PFSK-1 (cell line): Measurements from ENCODE around the gene RAP1GAP.

Experiments
- FOXP2 ChIP-seq: optimal IDR thresholded peaks from 2 replicates; pipeline ENCODE3; 2011; ENCODE audit warnings: borderline replicate concordance, control low read depth, inconsistent platforms; ENCODE audit not compliant: insufficient read depth; ENCODE audit errors: extremely low read length, extremely low read depth
- POLR2AphosphoS5 ChIP-seq: IDR thresholded peaks from 2 replicates; pipeline ENCODE4 v1.6.1; 2012; ENCODE audit warnings: low read depth, mild to moderate bottlenecking, control low read depth, low read length, moderate library complexity
- REST ChIP-seq, 2 experiments: IDR thresholded peaks; 2 replicates each; pipeline versions ENCODE4 v1.6.1 to v1.8.0; 2011 to 2012; ENCODE audit warnings: low read depth in 2 of 2, low read length in 2 of 2, control low read depth in 1 of 2, inconsistent platforms in 1 of 2, mild to moderate bottlenecking in 1 of 2, moderate library complexity in 1 of 2; ENCODE audit not compliant: insufficient read depth in 1 of 2
- SIN3A ChIP-seq: IDR thresholded peaks from 2 replicates; pipeline ENCODE4 v1.6.1; 2012; ENCODE audit warnings: mild to moderate bottlenecking, low read length, moderate library complexity, borderline replicate concordance; ENCODE audit not compliant: insufficient read depth
- TAF1 ChIP-seq: IDR thresholded peaks from 2 replicates; pipeline ENCODE4 v1.6.1; 2012; ENCODE audit warnings: low read length, control low read depth, borderline replicate concordance; ENCODE audit not compliant: insufficient read depth

Gene RAP1GAP

GRCh38 chr1:21663951-21664805 is 5.0 kb downstream of the RAP1GAP start:
- TF ChIP-seq TAF1 (no peak), REST (IDR thresholded peaks at IDR 0.05; ENCODE audit: insufficient read depth in 1 of 2, low read depth in 2 of 2, low read length in 2 of 2) (no peak), POLR2AphosphoS5 (no peak), SIN3A (no peak), FOXP2 (no peak)

DNA sequence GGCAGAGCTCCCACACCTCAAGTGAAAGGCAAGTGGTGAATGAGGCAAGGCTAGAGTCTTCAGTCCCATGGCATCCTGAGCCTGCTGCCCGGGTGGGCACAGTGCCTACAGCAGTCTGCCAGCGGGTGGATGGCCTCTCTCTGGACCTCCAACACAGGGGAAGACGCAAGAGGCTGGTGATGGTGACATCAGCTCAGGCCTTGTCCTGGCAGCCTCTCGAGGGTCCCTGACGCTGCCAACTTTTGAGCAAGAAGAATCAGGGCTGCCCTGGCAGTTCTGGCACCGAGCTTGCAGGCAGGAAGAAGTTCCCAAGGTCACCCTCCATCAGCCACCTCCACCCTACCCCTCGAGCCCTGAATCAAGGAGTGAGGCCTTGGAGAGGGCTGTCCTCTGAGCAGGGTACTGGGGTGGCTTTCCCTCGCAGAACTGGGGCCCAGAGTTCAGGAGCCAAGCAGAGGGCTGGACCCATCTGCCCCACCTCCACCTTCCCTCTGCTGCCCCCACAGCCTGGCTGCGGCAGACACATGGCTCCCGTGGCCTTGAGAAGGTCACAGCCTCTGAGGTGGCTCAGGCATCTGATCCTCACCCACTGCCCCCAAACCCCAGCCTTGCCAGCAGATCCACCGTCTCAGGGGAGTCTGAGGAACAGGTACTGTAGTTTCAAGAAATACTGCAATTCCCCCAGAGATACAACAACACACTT is 5.8 kb downstream of the RAP1GAP start:
- TF ChIP-seq REST (IDR thresholded peaks at IDR 0.05; ENCODE audit: insufficient read depth in 1 of 2, low read depth in 2 of 2, low read length in 2 of 2) (no peak), SIN3A (no peak), TAF1 (no peak), POLR2AphosphoS5 (no peak)

DNA sequence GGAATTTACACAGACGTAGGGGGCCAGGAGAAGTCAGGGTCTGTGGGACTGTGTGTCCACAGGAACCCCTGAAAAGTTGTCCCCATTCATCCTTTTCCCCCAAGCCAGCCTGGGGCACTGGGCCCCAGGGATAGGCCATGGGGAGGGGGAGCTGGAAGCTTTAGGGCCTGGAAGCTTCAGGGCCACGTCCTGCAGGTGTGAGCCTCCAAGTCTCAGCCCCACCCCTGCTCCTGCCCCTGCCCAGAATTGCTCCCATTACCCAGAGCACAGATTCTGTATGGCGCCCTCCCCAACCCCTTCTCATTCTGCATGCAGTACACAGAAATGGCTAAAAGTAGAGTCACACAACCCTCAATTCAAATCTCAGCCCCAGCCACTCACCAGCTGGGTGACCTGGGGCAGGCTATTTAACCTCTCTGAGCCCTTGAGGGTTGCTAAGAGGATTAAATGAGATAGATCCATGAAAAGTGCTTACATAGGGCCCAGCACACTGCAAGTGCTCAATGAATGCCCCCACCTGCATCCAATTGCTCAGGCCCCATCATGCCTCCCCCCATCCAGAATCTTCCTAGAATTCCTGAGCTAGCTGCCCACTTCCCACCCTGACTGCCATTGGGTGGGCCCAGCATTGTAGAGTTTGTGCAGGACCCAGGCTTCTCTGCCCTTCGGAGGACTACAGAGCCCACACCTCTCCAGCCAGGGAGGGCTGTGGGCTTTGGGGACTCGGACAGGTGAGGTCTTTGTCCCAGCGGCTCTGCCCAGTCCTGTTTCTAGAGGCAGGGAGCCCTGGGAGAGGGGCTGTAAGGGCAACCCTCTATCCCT is 6.5 kb downstream of the RAP1GAP start:
- no peak for TF ChIP-seq POLR2AphosphoS5
- TF ChIP-seq TAF1: no peak
- TF ChIP-seq REST (IDR thresholded peaks at IDR 0.05; ENCODE audit: insufficient read depth in 1 of 2, low read depth in 2 of 2, low read length in 2 of 2): no peak
- TF ChIP-seq FOXP2: no peak
- TF ChIP-seq SIN3A: no peak

DNA sequence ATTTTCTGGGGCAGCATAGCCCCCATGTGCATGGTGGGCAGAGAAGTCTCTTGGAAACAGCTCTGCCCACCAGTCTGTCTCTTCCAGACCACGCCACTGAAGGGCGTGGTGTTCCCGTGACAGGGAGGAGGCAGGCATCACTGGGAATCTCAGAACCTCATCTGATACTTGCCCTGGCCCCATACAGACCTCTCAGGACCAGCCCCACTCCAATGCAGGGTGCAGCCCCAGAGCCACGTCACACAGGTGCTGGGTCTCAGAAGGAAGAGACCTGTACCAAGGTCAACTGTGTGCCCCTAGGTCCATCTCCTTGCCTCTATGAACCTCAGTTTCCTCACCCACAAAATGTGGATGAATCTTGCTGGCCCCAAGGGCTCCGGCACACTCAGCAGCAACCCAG is 7.3 kb downstream of the RAP1GAP start:
- TF ChIP-seq POLR2AphosphoS5 (no peak), REST (IDR thresholded peaks at IDR 0.05; ENCODE audit: insufficient read depth in 1 of 2, low read depth in 2 of 2, low read length in 2 of 2) (no peak), FOXP2 (no peak), TAF1 (no peak), SIN3A (no peak)
